HG03378 (cell line): ENCODE measurements around the gene SRGAP3.

Source experiments
- ATAC-seq: cut with Tn5 transposase; IDR thresholded peaks from one replicate; pipeline ENCODE4 v1.9.1; 2021; ENCODE audit warnings: mild to moderate bottlenecking, moderate library complexity; ENCODE audit not compliant: unreplicated experiment

Gene SRGAP3

DNA sequence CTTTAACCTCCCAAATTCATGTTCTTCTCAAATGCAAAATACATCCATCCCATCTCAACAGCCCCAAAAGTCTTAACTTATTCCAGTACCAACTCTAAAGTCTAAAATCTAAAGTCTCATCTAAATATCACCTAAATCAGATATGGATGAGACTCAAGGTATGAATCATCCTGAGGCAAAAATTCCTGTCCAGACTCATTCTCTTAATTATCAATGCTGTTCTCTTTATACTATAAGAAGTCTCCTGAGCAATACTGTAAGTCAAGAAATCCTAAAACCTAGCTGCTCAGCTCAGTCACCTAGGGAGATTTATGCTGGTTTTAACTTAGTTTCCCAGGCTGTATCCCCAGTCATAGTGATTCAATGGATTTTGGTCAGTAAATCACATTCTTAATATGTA is 297.3 kb downstream of the SRGAP3 start:
- no peak for ATAC-seq

DNA sequence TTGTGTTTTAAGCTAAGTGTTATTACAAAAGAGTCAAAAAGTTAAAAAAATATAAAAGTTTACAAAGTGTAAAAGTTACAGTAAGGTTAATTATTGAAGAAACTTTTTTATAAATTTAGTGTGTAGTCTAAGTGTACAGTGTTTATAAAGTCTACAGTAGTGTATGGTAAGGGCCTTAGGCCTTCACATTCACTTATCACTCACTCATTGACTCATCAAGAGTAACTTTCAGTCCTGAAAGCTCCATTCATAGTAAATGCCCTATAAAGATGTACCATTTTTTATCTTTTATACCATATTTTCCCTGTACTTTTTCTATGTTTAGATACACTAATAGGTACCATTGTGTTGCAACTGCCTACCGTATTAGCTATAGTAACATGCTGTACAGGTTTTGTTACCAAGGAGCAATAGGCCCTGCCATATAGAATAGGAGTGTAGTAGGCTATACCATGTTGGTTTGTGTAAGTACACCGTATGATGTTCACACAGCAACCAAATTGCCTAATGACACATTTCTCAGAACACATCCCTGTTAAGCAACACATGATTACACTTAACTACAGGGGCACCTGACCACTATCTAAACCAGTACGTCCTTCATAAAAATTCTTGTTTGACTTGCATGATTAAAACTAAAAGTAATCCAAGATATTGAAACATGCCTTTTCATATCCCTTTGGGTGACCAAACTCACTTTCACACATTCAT is 303.4 kb downstream of the SRGAP3 start:
- no peak for ATAC-seq

DNA sequence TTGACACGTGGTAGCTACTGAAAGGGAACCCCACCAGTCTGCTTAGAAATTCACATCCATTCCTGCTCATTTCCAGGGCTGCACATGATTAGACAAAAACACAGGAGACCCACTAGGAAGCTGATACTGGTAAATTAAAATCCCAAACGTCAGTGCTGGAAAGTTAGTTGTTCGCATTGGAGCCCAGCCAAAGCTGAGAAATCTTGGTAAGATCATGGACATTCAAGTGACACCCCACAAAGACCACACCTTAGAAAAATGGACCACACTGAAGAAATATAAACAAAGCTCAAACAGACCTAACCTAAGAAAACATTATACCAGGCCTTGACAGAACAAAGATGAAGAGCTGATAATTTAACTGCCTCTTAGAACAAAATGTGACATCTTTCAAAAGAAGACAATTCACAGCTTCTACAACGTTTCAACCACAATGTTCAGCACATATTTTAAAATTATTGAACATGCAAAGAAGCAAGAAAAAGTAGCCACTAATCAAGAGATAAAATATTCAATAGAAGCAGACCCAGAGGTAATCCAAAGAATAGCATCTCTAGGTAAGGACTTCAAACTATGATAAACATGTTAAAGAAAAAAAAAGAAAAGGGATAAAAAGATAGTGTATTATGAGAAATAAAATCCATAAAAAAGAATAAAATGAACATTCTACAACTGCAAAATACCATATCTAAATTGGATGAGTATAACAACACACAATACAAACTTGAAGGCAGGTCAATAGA is 306.5 kb downstream of the SRGAP3 start:
- ATAC-seq = no peak

DNA sequence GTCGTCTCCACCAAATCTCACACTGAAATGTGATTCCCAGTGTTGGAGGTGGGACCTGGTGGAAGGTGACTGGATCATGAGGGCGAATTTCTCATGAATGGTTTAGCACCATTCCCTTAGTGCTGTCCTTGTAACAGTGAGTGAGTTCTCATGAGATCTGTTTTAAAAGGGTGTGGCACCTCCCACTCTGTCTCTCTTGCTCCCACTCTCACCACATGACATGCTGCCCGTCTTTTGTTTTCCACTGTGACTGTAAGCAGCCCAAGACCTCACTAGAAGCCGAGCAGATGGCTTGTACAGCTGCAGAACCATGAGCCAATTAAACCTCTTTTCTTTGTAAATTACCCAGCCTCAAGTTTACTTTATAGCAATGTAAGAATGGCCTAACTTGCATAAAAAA is 307.3 kb downstream of the SRGAP3 start:
- ATAC-seq = no peak

DNA sequence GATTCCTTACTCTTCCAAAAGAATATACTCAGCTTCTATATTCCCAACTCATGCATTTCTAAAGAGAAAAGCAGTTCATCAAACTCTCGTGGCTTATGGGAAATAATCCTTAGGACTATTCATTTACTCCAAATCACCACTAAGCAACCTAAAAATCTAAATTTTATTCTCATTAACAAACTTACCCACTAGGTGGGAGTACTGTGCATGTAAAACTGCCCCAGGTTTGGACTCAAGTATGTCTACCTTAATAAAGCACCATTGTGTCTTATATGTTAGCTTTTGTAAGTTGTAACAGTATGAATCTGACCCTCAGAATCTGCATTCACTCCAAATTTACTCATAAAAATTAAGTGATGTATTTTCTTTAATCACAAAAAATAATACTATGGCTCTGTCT is 311.4 kb downstream of the SRGAP3 start:
- no peak for ATAC-seq

DNA sequence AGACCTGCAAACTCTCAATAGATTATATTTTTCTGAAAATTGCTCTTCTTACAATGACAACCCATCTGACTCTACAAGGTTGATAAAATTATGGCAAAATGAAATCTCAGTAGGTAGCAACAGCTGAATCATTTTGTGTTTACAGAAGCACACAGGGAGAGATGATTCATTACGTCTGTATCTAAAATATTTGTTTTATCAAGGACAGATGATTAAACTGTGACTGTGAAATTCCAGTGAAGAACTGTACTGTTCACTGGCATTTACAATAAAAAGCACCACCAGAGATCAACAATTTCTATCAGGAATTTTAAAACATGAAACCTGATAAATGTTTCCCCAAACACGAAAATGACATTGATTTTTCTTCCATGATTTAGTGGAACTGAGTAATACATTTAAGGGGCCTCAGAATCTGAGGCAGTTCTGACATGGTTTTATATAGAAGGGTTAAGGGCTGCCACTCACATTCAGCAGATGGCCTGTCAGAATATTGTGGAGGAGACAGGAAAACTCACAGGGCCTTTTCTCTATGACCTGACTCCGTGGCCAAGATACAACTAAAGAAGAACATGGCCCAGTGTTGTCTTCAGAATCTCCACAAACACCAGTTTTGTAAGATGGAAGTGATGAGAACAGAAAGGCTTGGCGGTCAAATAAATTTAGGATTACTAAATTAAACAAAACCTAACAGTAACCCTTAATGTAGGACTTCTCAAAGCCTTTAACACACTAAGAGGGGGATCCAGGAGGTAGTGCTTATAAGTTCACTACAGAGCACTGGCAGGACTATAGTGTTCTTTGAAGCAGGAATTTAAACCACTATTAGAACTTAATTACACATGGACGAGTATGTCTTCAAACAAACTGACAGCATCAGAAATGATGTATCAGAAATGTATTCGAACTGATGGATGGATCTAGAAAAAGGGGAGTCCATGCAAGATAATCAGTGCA is 312.1 kb downstream of the SRGAP3 start:
- no peak for ATAC-seq

DNA sequence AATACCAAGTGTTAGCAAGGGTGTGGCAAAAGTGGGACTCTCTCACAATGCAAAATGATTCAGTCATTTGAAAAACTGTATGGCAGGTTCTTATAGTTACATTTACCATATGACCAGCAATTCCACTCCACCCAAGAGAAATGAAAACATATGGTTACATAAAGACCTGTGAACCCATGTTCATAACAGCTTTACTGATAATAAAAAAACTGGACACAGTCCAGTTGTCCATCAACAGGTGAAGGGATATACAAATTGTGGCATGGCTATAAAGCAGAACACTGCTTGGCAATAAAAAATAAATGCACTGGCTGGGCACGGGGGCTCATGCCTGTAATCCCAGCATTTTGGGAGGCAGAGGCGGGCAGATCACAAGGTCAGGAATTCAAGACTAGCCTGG is 316.9 kb downstream of the SRGAP3 start:
- no peak for ATAC-seq

DNA sequence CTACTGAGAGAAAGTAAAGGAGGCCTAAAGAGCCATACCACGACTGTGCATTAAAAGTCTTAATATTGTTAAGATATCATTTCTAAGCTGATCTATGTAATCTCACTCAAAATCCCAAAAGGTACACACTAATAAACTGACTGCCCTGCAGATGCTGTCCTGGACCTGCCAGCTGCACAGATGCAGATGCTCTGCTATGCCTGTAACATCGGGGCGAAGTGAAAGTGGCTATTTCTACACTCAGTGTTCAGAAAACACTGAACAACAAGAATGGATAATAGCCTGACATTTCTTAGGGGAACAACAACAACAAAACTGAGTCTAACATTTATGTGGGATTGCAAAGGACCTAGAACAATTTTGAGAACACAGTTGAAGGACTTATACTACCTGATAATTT is 318.1 kb downstream of the SRGAP3 start:
- no peak for ATAC-seq
